Body of pancreas (tissue), 4 donors: Measurements from ENCODE around the gene SNX25.

Experiments
- CTCF ChIP-seq, 7 experiments: fragments of 450-650 bp in 4 of 7; fragments of 200-600 bp in 3 of 7; sonication (generic) in 3 of 7; IDR thresholded peaks; one replicate each; pipeline ENCODE4 v1.5.1; 2016 to 2019; ENCODE audit warnings: antibody characterized with exemption in 7 of 7
- POLR2A ChIP-seq, 3 donors: fragments of 450-650 bp; IDR thresholded peaks; one replicate each; pipeline ENCODE4 v1.6.1; 2016; ENCODE audit warnings: antibody characterized with exemption in 3 of 3, mild to moderate bottlenecking in 2 of 3

GRCh38 chr4:185272245-185272644 lies 62.8 kb downstream of the SNX25 start:
- TF ChIP-seq CTCF (IDR thresholded peaks at IDR 0.05) (no peak), POLR2A (IDR thresholded peaks at IDR 0.05) (no peak)
